Stimulated activated CD8-positive, alpha-beta memory T cell treated with anti-CD3 and anti-CD28 coated beads, Interleukin-7, amount 100 ng/mL, for 1 hour (primary cell): ENCODE data around the gene DOCK4.

Source experiments
- DNase-seq, 2 donors: peaks; one replicate each; pipeline ENCODE4 v3.0.0-alpha.2; 2020; ENCODE audit warnings: low read depth in 2 of 2

DOCK4 gene

DNA sequence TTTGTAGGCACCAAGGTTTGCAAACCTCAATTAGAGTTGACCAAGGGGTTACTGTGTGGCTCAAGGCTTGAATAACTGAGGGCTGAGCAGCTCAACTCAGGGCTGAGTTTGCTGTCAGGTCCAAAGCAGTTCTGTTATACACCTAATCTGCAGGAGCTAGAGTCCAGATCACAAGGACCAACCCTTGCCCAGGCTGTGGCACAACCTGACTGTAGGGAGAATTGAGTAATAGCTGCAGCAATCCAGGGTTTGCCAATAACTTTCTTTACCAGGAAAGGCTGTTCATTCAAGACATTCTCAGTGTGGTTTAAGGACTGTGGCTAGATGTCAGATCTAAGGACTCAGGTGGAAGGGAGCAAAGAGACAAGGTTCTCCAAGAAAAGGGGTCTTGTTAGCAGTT is 528.4 kb downstream of the DOCK4 start:
- DNase-seq = no peak

DNA sequence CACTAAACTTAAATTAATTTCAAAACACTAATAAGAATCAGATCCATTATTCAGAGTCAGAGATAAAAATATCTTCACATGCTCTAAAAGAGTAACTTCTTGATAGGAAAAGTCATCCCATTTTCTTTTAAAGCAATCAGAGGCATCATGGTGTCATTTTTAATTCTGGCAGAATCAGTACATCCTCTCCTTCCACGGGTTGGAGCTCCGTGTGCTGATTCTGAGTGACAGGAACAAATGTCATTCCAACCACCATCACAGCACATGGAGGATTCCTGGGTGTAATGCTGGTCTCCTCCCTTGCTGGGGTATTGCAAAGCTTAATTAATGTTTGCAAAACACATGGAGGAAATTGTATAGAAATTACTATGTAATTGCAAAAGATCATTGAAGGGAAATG is 529.4 kb downstream of the DOCK4 start:
- no peak for DNase-seq
